SK-N-SH (cell line): Measurements from ENCODE around the gene TMEM168.
"Not testable (repeated sequence)": the region's sequence is repeated elsewhere in the genome, so short reads cannot be mapped to it uniquely, and the experiment has no call there.

Experiments
- CTCF ChIP-seq: fragments of 200-600 bp; sonication (generic); IDR thresholded peaks from 2 replicates; pipeline ENCODE4 v1.6.1; 2017; ENCODE audit warnings: antibody characterized with exemption, mild to moderate bottlenecking, moderate library complexity
- POLR2AphosphoS5 ChIP-seq: IDR thresholded peaks from 2 replicates; pipeline ENCODE4 v1.6.1; 2012; ENCODE audit warnings: low read depth, low read length
- REST ChIP-seq: IDR thresholded peaks from 2 replicates; pipeline ENCODE4 v1.6.1; 2012; ENCODE audit warnings: mild to moderate bottlenecking, low read depth, low read length, moderate library complexity
- SIN3A ChIP-seq: IDR thresholded peaks from 2 replicates; pipeline ENCODE4 v1.6.1; 2012; ENCODE audit warnings: low read depth, mild to moderate bottlenecking, low read length, moderate library complexity, borderline replicate concordance
- TAF1 ChIP-seq: IDR thresholded peaks from 2 replicates; pipeline ENCODE4 v1.6.1; 2012; ENCODE audit warnings: low read depth, mild to moderate bottlenecking, low read length, moderate library complexity, borderline replicate concordance
- ZBTB33 ChIP-seq: IDR thresholded peaks from 2 replicates; pipeline ENCODE4 v1.4.0; 2012; ENCODE audit warnings: low read depth, borderline replicate concordance

- TF ChIP-seq CTCF, SIN3A, POLR2AphosphoS5, ZBTB33, REST, TAF1: not testable (repeated sequence)
Observed at GRCh38 chr7:112796552-112796951, 6.4 kb upstream of the TMEM168 start.
